SK-N-SH (cell line): Measurements from ENCODE around the gene LTBP1. TPM values are rescaled to one million over a fixed set of nuclear protein-coding genes. Genes with fewer than 3 reads are reported as not detected.

Experiments used
- CTCF ChIA-PET: fragments of 300-600, 350-600 bp; formaldehyde crosslinking; extraction: SDS; loops from one replicate; lab custom pipeline; 2021; lab: Yijun Ruan, JAX
- POLR2A ChIA-PET: fragments of 350-600 bp; sonication (Branson Sonifier 250); formaldehyde crosslinking; extraction: SDS; loops from one replicate; lab custom pipeline; 2020; ENCODE audit warnings: antibody characterized with exemption, inconsistent platforms; lab: Yijun Ruan, JAX
- DNase-seq: peaks from one replicate; pipeline ENCODE4 v3.0.0; 2012
- H2AFZ ChIP-seq: fragments of 200-600 bp; sonication (generic); 2 replicates; pipeline ENCODE4 v1.8.1; 2016; ENCODE audit warnings: antibody characterized with exemption, mild to moderate bottlenecking, low read depth
- H3F3A ChIP-seq: fragments of 200-600 bp; sonication (generic); replicated peaks from 2 replicates; pipeline ENCODE3; 2016; ENCODE audit warnings: antibody characterized with exemption, mild to moderate bottlenecking; ENCODE audit not compliant: insufficient read depth
- H3K27ac ChIP-seq, 2 experiments: fragments of 200-500 bp in 1 of 2; fragments of 200-600 bp in 1 of 2; sonication (Bioruptor generic) in 1 of 2; sonication (generic), shearing (Covaris generic) in 1 of 2; 2 replicates each; pipeline versions ENCODE4 v1.5.1 to v1.6.1; 2014 to 2016; ENCODE audit warnings: low read depth in 2 of 2, inconsistent platforms in 1 of 2, low read length in 1 of 2, mild to moderate bottlenecking in 1 of 2, mixed read lengths in 1 of 2
- H3K27me3 ChIP-seq: fragments of 200-600 bp; sonication (generic), shearing (Covaris generic); 2 replicates; pipeline ENCODE4 v1.6.1; 2016; ENCODE audit warnings: mixed run types; ENCODE audit not compliant: insufficient read depth
- H3K36me3 ChIP-seq, 2 experiments: fragments of 200-500 bp in 1 of 2; fragments of 200-600 bp in 1 of 2; sonication (Bioruptor generic) in 1 of 2; sonication (generic) in 1 of 2; replicated peaks in 1 of 2; 2 replicates each; pipeline versions ENCODE3 to v1.5.1; 2014 to 2016; ENCODE audit warnings: low read length in 1 of 2, mild to moderate bottlenecking in 1 of 2; ENCODE audit not compliant: insufficient read depth in 2 of 2, control insufficient read depth in 1 of 2
- H3K4me1 ChIP-seq, 2 experiments: fragments of 200-500 bp in 1 of 2; fragments of 200-600 bp in 1 of 2; sonication (Bioruptor generic) in 1 of 2; sonication (generic), shearing (Covaris generic) in 1 of 2; 2 replicates each; pipeline versions ENCODE4 v1.5.1 to v1.6.1; 2014 to 2016; ENCODE audit warnings: low read depth in 1 of 2, low read length in 1 of 2, mixed run types in 1 of 2; ENCODE audit not compliant: insufficient read depth in 2 of 2, control insufficient read depth in 1 of 2
- H3K4me2 ChIP-seq: fragments of 200-600 bp; sonication (generic), shearing (Covaris generic); 2 replicates; pipeline ENCODE4 v1.6.1; 2017; ENCODE audit warnings: mixed run types
- H3K4me3 ChIP-seq, 2 experiments: fragments of 200-500 bp in 1 of 2; fragments of 200-600 bp in 1 of 2; sonication (Bioruptor generic) in 1 of 2; sonication (generic), shearing (Covaris generic) in 1 of 2; 2 replicates each; pipeline versions ENCODE4 v1.5.1 to v1.8.1; 2014 to 2016; ENCODE audit warnings: low read depth in 2 of 2, inconsistent platforms in 1 of 2, low read length in 1 of 2, mild to moderate bottlenecking in 1 of 2, mixed read lengths in 1 of 2, moderate library complexity in 1 of 2
- H3K79me2 ChIP-seq: fragments of 200-600 bp; sonication (generic); 2 replicates; pipeline ENCODE4 v1.8.1; 2017; ENCODE audit warnings: mild to moderate bottlenecking; ENCODE audit not compliant: insufficient read depth
- H3K9ac ChIP-seq: fragments of 200-600 bp; sonication (generic); 2 replicates; pipeline ENCODE4 v1.6.1; 2017; ENCODE audit warnings: mixed run types
- H3K9me2 ChIP-seq: fragments of 200-600 bp; sonication (generic); 2 replicates; pipeline ENCODE4 v1.6.1; 2017; ENCODE audit warnings: mixed run types
- H3K9me3 ChIP-seq: fragments of 200-600 bp; sonication (generic); 2 replicates; pipeline ENCODE4 v1.6.1; 2017; ENCODE audit warnings: mixed run types, mild to moderate bottlenecking, moderate library complexity
- H4K20me1 ChIP-seq: fragments of 200-600 bp; sonication (generic); 2 replicates; pipeline ENCODE4 v1.6.1; 2017; ENCODE audit warnings: mild to moderate bottlenecking, mixed run types; ENCODE audit not compliant: insufficient read depth
- CHD2 ChIP-seq: fragments of 150-350 bp; IDR thresholded peaks from 2 replicates; pipeline ENCODE4 v1.6.1; 2018; ENCODE audit warnings: low read length; ENCODE audit not compliant: partially characterized antibody
- ELF1 ChIP-seq: IDR thresholded peaks from 2 replicates; pipeline ENCODE4 v1.4.0; 2012
- FOXM1 ChIP-seq: IDR thresholded peaks from 2 replicates; pipeline ENCODE4 v1.4.0; 2012; ENCODE audit warnings: low read depth, mild to moderate bottlenecking
- NFIC ChIP-seq: IDR thresholded peaks from 2 replicates; pipeline ENCODE4 v1.4.0; 2012; ENCODE audit warnings: borderline replicate concordance
- NRF1 ChIP-seq: IDR thresholded peaks from 2 replicates; pipeline ENCODE4 v1.6.1; 2012; ENCODE audit warnings: low read depth, mild to moderate bottlenecking, low read length
- RAD21 ChIP-seq: IDR thresholded peaks from 2 replicates; pipeline ENCODE4 v1.6.1; 2012; ENCODE audit warnings: mild to moderate bottlenecking, low read length
- REST ChIP-seq: IDR thresholded peaks from 2 replicates; pipeline ENCODE4 v1.6.1; 2012; ENCODE audit warnings: mild to moderate bottlenecking, low read depth, low read length, moderate library complexity
- RXRA ChIP-seq: IDR thresholded peaks from 2 replicates; pipeline ENCODE4 v1.4.0; 2012; ENCODE audit warnings: low read depth, mild to moderate bottlenecking, borderline replicate concordance
- TAF1 ChIP-seq: IDR thresholded peaks from 2 replicates; pipeline ENCODE4 v1.6.1; 2012; ENCODE audit warnings: low read depth, mild to moderate bottlenecking, low read length, moderate library complexity, borderline replicate concordance
- TCF12 ChIP-seq: IDR thresholded peaks from 2 replicates; pipeline ENCODE4 v1.4.0; 2012
- USF1 ChIP-seq: IDR thresholded peaks from 2 replicates; pipeline ENCODE4 v1.4.0; 2012; ENCODE audit warnings: low read depth, borderline replicate concordance
- USF2 ChIP-seq: fragments of 150-350 bp; IDR thresholded peaks from 2 replicates; pipeline ENCODE4 v1.6.1; 2017; ENCODE audit warnings: antibody characterized with exemption, low read length, low read depth, borderline replicate concordance
- WGBS: methylation state at CpG from one replicate; pipeline ENCODE4 v1.1.6; 2017; ENCODE audit warnings: low lambda C conversion rate; 5-methylcytosine and 5-hydroxymethylcytosine counted together
- polyA plus RNA-seq, 3 experiments: library from polyadenylated mRNA; depleted of rRNA; stranded (reverse); fragments of >200 nt; gene quantifications; 2 replicates each; pipeline ENCODE4 v1.2.3, GENCODE V29; 2012

The LTBP1 gene
- polyA plus RNA-seq, 1 of the 3 experiments (the other 2 are of a cell fraction) = 467 TPM

GRCh38 chr2:33377048-33377447 lies 430.3 kb downstream of the LTBP1 start:
- ChIA-PET CTCF (interaction anchor here (1.9 kb wide), 1 partner anchor 604 kb away, joined by 5 read pairs; no protein-coding TSS in a partner anchor), POLR2A (no interaction called here)
- Histone ChIP-seq H2AFZ (no peak overlapping the region), H3K79me2 (no peaks in the 10 kb centered on the region; the same call in 1 of the 2 replicates), H3K9me2 (no peaks in the 10 kb centered on the region), H3K27me3 (no peaks in the 10 kb centered on the region), H3K27ac (peak overlapping the region in 1 of 2 experiments; percentile 68; a peak in 1 of 4 replicates), H3K4me3 (no peak overlapping the region), H3K4me2 (no peak overlapping the region), H3F3A (peaks cover 38% of the 10 kb centered on the region), H3K4me1 (0 out of 4 replicates have a peak, but pooled peaks cover 0 to 3% of the 10 kb centered on the region in 2 experiments), H3K9me3 (no peaks in the 10 kb centered on the region), H3K36me3 (peaks cover 6 to 42% of the 10 kb centered on the region in 2 experiments), H3K9ac (no peak overlapping the region), H4K20me1 (no peaks in the 10 kb centered on the region)
- TF ChIP-seq TCF12 (no peak), USF1 (no peak), NRF1 (no peak), CHD2 (no peak), RXRA (no peak), FOXM1 (no peak), TAF1 (no peak), ELF1 (no peak), USF2 (no peak), NFIC (no peak), RAD21 (no peak), REST (no peak)
- DNase-seq = no peak
- WGBS = 62% methylated on average over 6 of the region's 6 CpGs
